HCT116 (cell line): Measurements from ENCODE around the gene VEGFA. TPM values are rescaled to one million over a fixed set of nuclear protein-coding genes. Genes with fewer than 3 reads are reported as not detected.

Experiments
- ATAC-seq: fragments of 200-7000 bp; cut with Tn5 transposase; 2 replicates; pipeline ENCODE4 v1.9.1; 2020; ENCODE audit warnings: mild to moderate bottlenecking, moderate library complexity
- BruUV-seq: library from RNA; stranded (reverse); fragments of 400-500 nt; replicated peaks from 2 replicates; lab custom pipeline; 2021; lab: Mats Ljungman, UMichigan
- CTCF ChIA-PET: fragments of 300-600 bp; sonication (Branson Sonifier 250); formaldehyde crosslinking; loops from one replicate; lab custom pipeline; 2021; ENCODE audit warnings: antibody characterized with exemption; lab: Charles Lee
- POLR2A ChIA-PET: fragments of 300-600, 350-600 bp; sonication (Branson Sonifier 250); formaldehyde crosslinking; loops from one replicate; lab custom pipeline; 2021; ENCODE audit warnings: antibody characterized with exemption; lab: Charles Lee
- RAD21 ChIA-PET, 2 experiments: fragments of 300-600 bp; sonication (Branson Sonifier 250); formaldehyde crosslinking; loops; one replicate each; lab custom pipeline; 2023; ENCODE audit warnings: low total read pairs in 2 of 2; ENCODE audit not compliant: uncharacterized antibody in 2 of 2, unreplicated experiment in 2 of 2, low non-redundant PET in 1 of 2; lab: Charles Lee
- DNase-seq: peaks from one replicate; pipeline ENCODE4 v3.0.0-alpha.2; 2010; ENCODE audit warnings: low read depth, low spot score
- H2AFZ ChIP-seq: fragments of 200-600 bp; shearing (Covaris generic), sonication (generic); 2 replicates; pipeline ENCODE4 v1.6.1; 2017; ENCODE audit warnings: low read depth, mixed run types, mixed read lengths, antibody characterized with exemption, low read length; ENCODE audit not compliant: poor library complexity, severe bottlenecking
- H3K27ac ChIP-seq: 2 replicates; pipeline ENCODE4 v1.5.1; 2012; ENCODE audit warnings: low read depth, low read length
- H3K27me3 ChIP-seq: fragments of 200-600 bp; sonication (generic); 2 replicates; pipeline ENCODE4 v1.6.1; 2016; ENCODE audit warnings: mixed run types, low read length, mixed read lengths; ENCODE audit not compliant: insufficient read depth
- H3K36me3 ChIP-seq, 2 experiments: fragments of 200-500 bp in 1 of 2; fragments of 200-600 bp in 1 of 2; sonication (Bioruptor generic) in 1 of 2; sonication (generic) in 1 of 2; 2 replicates each; pipeline versions ENCODE4 v1.5.1 to v1.6.1; 2014 to 2016; ENCODE audit warnings: low read length in 2 of 2, inconsistent platforms in 1 of 2, mixed read lengths in 1 of 2, mixed run types in 1 of 2; ENCODE audit not compliant: insufficient read depth in 2 of 2, control insufficient read depth in 1 of 2
- H3K4me1 ChIP-seq, 2 experiments: fragments of 200-600 bp in 1 of 2; sonication (generic) in 1 of 2; 2 replicates each; pipeline versions ENCODE4 v1.5.1 to v1.6.1; 2012 to 2017; ENCODE audit warnings: low read length in 2 of 2, inconsistent platforms in 1 of 2, mild to moderate bottlenecking in 1 of 2, mixed read lengths in 1 of 2, mixed run types in 1 of 2, moderate library complexity in 1 of 2; ENCODE audit not compliant: insufficient read depth in 2 of 2, control insufficient read depth in 1 of 2
- H3K4me2 ChIP-seq: fragments of 200-600 bp; sonication (generic); 2 replicates; pipeline ENCODE4 v1.6.1; 2017; ENCODE audit warnings: mixed run types, low read length, mixed read lengths
- H3K4me3 ChIP-seq, 2 experiments: fragments of 200-600 bp in 1 of 2; sonication (generic) in 1 of 2; replicated peaks in 1 of 2; 2 replicates each; pipeline ENCODE4 v1.5.1; 2011 to 2016; ENCODE audit warnings: low read length in 2 of 2, control low read depth in 1 of 2, low read depth in 1 of 2, mild to moderate bottlenecking in 1 of 2, mixed read lengths in 1 of 2, mixed run types in 1 of 2
- H3K79me2 ChIP-seq: fragments of 200-600 bp; sonication (generic); 2 replicates; pipeline ENCODE4 v1.6.1; 2017; ENCODE audit warnings: mild to moderate bottlenecking, mixed run types, low read length, moderate library complexity, mixed read lengths; ENCODE audit not compliant: insufficient read depth
- H3K9ac ChIP-seq: fragments of 200-600 bp; sonication (generic); 2 replicates; pipeline ENCODE4 v1.6.1; 2016; ENCODE audit warnings: low read length, mixed read lengths
- H3K9me2 ChIP-seq: fragments of 200-600 bp; sonication (generic), shearing (Covaris generic); 2 replicates; pipeline ENCODE4 v1.6.1; 2017; ENCODE audit warnings: mixed run types, mild to moderate bottlenecking, moderate library complexity; ENCODE audit not compliant: insufficient read depth
- H3K9me3 ChIP-seq, 2 experiments: fragments of 200-500 bp in 1 of 2; fragments of 200-600 bp in 1 of 2; sonication (Bioruptor generic) in 1 of 2; sonication (generic) in 1 of 2; 2 replicates each; pipeline ENCODE4 v1.6.1; 2014 to 2017; ENCODE audit warnings: low read length in 2 of 2, mixed read lengths in 2 of 2, inconsistent platforms in 1 of 2, low read depth in 1 of 2, mild to moderate bottlenecking in 1 of 2, mixed run types in 1 of 2, moderate library complexity in 1 of 2; ENCODE audit not compliant: control insufficient read depth in 1 of 2, insufficient read depth in 1 of 2
- H4K20me1 ChIP-seq: fragments of 200-600 bp; sonication (generic), shearing (Covaris generic); 2 replicates; pipeline ENCODE4 v1.6.1; 2017; ENCODE audit warnings: mixed run types, mild to moderate bottlenecking, moderate library complexity; ENCODE audit not compliant: insufficient read depth
- CBX3 ChIP-seq: IDR thresholded peaks from 2 replicates; pipeline ENCODE4 v1.6.1; 2012; ENCODE audit warnings: low read depth
- EZH2 ChIP-seq: fragments of 200-600 bp; sonication (generic); IDR thresholded peaks from 2 replicates; pipeline ENCODE4 v1.6.1; 2017; ENCODE audit warnings: antibody characterized with exemption, mixed run types
- EZH2phosphoT487 ChIP-seq: fragments of 200-600 bp; IDR thresholded peaks from 2 replicates; pipeline ENCODE4 v1.6.1; 2018; ENCODE audit warnings: antibody characterized with exemption, borderline replicate concordance
- FOSL1 ChIP-seq: IDR thresholded peaks from 2 replicates; pipeline ENCODE4 v1.6.1; 2012; ENCODE audit warnings: low read depth
- POLR2A ChIP-seq: IDR thresholded peaks from 2 replicates; pipeline ENCODE4 v1.7.0; 2011; ENCODE audit warnings: borderline replicate concordance; ENCODE audit not compliant: insufficient read depth, insufficient read length; ENCODE audit errors: extremely low read depth
- POLR2AphosphoS5 ChIP-seq: IDR thresholded peaks from 2 replicates; pipeline ENCODE4 v1.6.1; 2011; ENCODE audit warnings: mild to moderate bottlenecking, low read depth, low read length, moderate library complexity
- SIN3A ChIP-seq: IDR thresholded peaks from 2 replicates; pipeline ENCODE4 v1.6.1; 2012; ENCODE audit warnings: low read depth
- SP1 ChIP-seq: IDR thresholded peaks from 2 replicates; pipeline ENCODE4 v1.6.1; 2012; ENCODE audit warnings: low read depth
- SRF ChIP-seq: IDR thresholded peaks from 2 replicates; pipeline ENCODE4 v1.6.1; 2012; ENCODE audit warnings: low read depth
- TCF7L2 ChIP-seq: IDR thresholded peaks from 2 replicates; pipeline ENCODE4 v1.7.0; 2011; ENCODE audit warnings: borderline replicate concordance, inconsistent platforms; ENCODE audit not compliant: insufficient read depth, insufficient read length; ENCODE audit errors: extremely low read depth
- YY1 ChIP-seq: IDR thresholded peaks from 2 replicates; pipeline ENCODE4 v1.6.1; 2011; ENCODE audit warnings: low read length, low read depth, moderate library complexity, mild to moderate bottlenecking; ENCODE audit not compliant: insufficient replicate concordance; ENCODE audit errors: extremely low read depth
- ZNF274 ChIP-seq: fragments of 200-500 bp; sonication (Bioruptor generic); IDR thresholded peaks from 2 replicates; pipeline ENCODE4 v1.6.1; 2014; ENCODE audit warnings: mild to moderate bottlenecking, low read depth, low read length, inconsistent platforms
- intact Hi-C: fragments of 100-400 bp; cut with micrococcal nuclease; formaldehyde crosslinking; loops from 2 replicates; pipeline ENCODE4 v1.10.0; 2022
- total RNA-seq: library from RNA; stranded (reverse); gene quantifications from one replicate; pipeline ENCODE4 v1.2.1, GENCODE V29; 2021; ENCODE audit not compliant: unreplicated experiment
- TF ChIP-seq, protein P1 (sequence below): IDR thresholded peaks from 2 replicates; pipeline ENCODE4 v1.6.1; 2012; ENCODE audit warnings: low read depth
- TF ChIP-seq, protein P2 (sequence below): IDR thresholded peaks from 2 replicates; pipeline ENCODE4 v1.6.1; 2012
- TF ChIP-seq, protein P3 (sequence below): IDR thresholded peaks from 2 replicates; pipeline ENCODE4 v1.6.1; 2012
- TF ChIP-seq, protein P4 (sequence below): IDR thresholded peaks from 2 replicates; pipeline ENCODE4 v1.6.1; 2011; ENCODE audit warnings: mild to moderate bottlenecking, low read length, moderate library complexity; ENCODE audit not compliant: insufficient replicate concordance; ENCODE audit errors: extremely low read depth

Gene VEGFA
- total RNA-seq, 1 experiment from 2014 or later, result 112 TPM

DNA sequence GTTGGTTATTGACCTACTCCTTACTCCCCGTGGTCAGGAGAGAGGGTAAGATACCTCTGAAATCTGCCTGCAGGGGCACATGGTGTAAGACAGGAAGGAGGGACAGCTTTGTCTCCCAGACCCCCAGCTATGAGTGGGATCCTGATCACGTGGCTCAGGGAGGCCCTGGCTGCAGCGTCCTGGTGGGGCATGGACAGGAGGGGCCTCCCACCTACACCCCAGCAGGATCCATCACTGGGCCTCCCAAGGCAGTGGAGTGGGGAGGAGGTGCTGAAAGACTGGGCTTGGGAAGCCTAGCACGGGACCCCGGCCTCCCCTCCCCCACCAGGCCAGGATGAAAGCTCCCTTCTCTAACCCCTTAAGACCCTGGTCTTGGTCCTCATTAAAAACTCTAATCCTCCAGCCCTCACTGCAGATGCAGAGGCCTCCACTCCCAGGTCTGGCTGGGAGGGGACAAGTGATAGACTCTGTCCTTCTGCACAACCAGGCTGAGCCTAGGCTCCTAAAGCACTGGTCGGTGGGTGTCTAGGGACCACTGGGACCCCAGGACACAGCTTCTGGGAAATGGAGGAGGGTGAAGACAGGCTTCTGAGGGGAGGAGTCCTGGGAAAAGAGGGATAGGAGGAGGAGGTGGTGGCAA lies 29.6 kb upstream of the VEGFA start:
- CTCF ChIA-PET, result no interaction called here
- TF ChIP-seq EZH2 (no peak), CBX3 (no peak), TCF7L2 (no peak), EZH2phosphoT487 (no peak), SIN3A (no peak), SP1 (no peak), FOSL1 (no peak), POLR2AphosphoS5 (no peak), SRF (no peak), POLR2A (no peak), YY1 (no peak), ZNF274 (no peak)
- TF ChIP-seq, protein P1, sequence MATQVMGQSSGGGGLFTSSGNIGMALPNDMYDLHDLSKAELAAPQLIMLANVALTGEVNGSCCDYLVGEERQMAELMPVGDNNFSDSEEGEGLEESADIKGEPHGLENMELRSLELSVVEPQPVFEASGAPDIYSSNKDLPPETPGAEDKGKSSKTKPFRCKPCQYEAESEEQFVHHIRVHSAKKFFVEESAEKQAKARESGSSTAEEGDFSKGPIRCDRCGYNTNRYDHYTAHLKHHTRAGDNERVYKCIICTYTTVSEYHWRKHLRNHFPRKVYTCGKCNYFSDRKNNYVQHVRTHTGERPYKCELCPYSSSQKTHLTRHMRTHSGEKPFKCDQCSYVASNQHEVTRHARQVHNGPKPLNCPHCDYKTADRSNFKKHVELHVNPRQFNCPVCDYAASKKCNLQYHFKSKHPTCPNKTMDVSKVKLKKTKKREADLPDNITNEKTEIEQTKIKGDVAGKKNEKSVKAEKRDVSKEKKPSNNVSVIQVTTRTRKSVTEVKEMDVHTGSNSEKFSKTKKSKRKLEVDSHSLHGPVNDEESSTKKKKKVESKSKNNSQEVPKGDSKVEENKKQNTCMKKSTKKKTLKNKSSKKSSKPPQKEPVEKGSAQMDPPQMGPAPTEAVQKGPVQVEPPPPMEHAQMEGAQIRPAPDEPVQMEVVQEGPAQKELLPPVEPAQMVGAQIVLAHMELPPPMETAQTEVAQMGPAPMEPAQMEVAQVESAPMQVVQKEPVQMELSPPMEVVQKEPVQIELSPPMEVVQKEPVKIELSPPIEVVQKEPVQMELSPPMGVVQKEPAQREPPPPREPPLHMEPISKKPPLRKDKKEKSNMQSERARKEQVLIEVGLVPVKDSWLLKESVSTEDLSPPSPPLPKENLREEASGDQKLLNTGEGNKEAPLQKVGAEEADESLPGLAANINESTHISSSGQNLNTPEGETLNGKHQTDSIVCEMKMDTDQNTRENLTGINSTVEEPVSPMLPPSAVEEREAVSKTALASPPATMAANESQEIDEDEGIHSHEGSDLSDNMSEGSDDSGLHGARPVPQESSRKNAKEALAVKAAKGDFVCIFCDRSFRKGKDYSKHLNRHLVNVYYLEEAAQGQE, result no peak
- TF ChIP-seq, protein P2, sequence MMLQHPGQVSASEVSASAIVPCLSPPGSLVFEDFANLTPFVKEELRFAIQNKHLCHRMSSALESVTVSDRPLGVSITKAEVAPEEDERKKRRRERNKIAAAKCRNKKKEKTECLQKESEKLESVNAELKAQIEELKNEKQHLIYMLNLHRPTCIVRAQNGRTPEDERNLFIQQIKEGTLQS, result no peak
- TF ChIP-seq, protein P3, sequence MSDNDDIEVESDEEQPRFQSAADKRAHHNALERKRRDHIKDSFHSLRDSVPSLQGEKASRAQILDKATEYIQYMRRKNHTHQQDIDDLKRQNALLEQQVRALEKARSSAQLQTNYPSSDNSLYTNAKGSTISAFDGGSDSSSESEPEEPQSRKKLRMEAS, result no peak
- TF ChIP-seq, protein P4, sequence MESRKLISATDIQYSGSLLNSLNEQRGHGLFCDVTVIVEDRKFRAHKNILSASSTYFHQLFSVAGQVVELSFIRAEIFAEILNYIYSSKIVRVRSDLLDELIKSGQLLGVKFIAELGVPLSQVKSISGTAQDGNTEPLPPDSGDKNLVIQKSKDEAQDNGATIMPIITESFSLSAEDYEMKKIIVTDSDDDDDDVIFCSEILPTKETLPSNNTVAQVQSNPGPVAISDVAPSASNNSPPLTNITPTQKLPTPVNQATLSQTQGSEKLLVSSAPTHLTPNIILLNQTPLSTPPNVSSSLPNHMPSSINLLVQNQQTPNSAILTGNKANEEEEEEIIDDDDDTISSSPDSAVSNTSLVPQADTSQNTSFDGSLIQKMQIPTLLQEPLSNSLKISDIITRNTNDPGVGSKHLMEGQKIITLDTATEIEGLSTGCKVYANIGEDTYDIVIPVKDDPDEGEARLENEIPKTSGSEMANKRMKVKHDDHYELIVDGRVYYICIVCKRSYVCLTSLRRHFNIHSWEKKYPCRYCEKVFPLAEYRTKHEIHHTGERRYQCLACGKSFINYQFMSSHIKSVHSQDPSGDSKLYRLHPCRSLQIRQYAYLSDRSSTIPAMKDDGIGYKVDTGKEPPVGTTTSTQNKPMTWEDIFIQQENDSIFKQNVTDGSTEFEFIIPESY, result no peak
- no TSS peak for BruUV-seq
- H2AFZ ChIP-seq, result no peak overlapping the region
- H3K27me3 ChIP-seq, result no peaks in the 10 kb centered on the region
- no peaks in the 10 kb centered on the region for H3K36me3 ChIP-seq
- intact Hi-C loops, result no loop called here
- no peaks in the 10 kb centered on the region for H3K9me2 ChIP-seq
- DNase-seq, result no peak
- no peak overlapping the region for H3K4me3 ChIP-seq
- H3K9ac ChIP-seq, result no peak overlapping the region
- H3K9me3 ChIP-seq, result no peaks in the 10 kb centered on the region
- RAD21 ChIA-PET, result no interaction called here
- H3K4me2 ChIP-seq, result no peak overlapping the region
- peaks cover 0 to 7% of the 10 kb centered on the region in 2 experiments; a peak in 3 of 4 replicates for H3K4me1 ChIP-seq
- H4K20me1 ChIP-seq, result no peaks in the 10 kb centered on the region
- POLR2A ChIA-PET, result no interaction called here
- no peak overlapping the region for H3K27ac ChIP-seq
- ATAC-seq, result no peak
- no peaks in the 10 kb centered on the region for H3K79me2 ChIP-seq
